Central memory CD4-positive, alpha-beta T cell (primary cell): ENCODE measurements around the gene PLB1.

Source experiments
- DNase-seq: peaks from one replicate; pipeline ENCODE4 v3.0.0; 2022

PLB1 gene

DNA sequence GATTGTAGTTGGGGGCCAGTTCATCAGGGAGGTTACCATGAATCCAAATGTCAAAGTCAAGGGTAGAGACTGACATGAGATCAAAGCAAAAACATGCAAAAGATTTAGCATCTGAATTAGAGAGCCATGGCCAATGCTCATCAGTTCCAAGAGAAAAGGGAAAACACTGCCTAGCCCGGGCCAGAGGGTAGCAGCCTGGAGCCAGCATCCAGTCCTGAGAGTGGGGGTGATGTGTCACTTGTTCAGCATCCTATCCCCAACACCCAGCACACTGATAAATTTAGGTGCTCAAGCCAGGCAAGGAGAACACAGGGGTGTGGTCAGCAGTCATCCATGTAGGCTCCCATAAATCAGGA is 178.8 kb downstream of the PLB1 start:
- DNase-seq, result no peak

DNA sequence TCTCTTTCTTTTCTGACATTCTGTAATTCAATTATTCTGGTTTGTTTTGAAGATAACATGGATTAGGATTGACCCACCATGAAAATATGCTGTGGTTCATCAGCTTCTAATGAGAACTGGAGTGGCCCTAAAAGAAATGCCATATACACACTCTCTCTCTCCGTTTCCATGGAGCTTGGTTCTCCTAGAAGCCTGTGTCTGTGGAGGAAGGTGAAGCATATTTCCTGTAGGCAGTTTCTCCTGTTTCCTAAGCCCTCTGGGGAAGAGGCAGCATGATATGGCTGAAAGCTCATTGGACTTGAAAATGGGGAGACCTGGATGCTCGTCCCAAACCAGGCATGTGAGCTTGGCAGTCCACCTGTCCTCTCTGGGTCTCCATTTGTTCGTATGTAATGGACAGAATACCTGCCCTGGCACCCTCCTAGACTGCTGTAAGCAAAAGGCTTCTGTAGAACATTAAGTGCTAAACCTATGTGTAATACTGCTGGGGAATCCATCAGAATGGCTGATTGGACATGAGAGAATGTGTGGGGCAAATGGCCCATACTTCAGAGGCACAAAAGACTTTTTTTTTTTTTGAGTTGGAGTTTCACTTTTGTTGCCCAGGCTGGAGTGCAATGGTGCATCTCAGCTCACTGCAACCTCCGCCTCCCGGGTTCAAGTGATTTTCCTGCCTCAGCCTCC is 180.4 kb downstream of the PLB1 start:
- no peak for DNase-seq

DNA sequence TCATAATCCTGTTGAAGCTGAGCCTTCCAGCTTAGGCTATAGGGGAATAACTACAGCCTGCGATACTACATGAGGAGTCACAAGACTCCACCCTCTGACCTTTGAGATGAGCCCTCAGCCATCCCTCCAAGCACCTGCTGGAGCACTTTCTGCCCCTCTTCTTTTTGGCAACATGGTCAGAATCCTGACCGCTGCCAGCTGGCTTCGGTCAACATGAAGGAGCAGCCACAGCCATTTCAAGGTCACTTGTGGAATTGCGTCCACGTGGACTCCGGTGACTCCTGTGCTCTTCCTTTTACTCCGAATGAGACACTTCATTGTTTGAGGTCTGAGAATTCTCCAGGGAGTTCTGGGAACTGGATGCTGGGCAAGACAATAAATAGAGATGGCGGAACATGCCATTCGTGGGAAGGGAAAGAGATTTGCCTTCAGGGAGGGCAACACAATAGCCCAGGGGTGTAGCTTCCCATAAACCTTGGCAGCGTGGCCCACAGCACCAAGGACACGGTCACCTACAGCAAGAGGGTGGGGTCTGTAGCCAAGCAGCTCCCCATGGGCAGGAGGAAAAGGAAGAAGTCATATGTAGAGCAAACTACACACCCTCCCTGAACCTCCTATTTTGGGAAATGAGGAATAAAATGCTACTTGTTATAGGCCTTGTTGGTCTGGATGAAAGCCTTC is 182.5 kb downstream of the PLB1 start:
- no peak for DNase-seq

DNA sequence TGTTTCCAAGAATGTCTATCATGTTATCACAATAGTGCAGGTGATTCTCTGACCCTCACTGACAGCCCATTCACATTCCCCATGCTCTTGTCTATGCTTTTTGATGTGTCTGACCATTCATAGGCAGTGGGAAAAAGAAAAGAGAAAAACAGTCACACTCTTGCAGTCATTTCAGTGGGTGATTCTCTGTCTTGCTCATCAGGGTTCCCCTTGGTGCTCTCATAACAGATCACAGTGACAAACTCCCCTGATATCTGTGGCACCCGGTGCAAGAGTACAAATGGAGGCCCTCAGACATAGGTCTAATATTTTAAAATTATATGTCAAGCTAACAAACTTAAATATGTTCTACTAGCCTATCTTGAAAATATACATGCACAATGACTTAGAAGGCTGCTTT is 183.1 kb downstream of the PLB1 start:
- DNase-seq, result no peak

DNA sequence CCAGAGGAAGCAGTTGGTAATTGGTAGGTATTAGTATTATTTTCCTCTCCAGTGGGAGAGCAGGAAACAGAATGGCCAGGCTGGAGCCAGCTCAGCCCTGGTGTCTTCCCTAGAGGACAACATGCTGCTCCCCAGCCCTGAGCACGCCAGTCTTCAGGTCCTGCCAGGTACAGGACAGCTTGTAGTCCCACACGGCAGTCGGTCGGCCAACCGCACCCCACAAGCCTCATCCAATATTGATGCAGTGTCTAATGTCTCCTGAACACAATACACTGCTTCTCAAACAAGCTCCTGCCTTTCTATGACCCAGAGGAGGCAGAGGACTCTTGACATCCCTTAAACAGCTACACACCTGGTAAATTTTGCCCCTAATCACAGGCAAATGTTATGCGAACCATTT is 184.8 kb downstream of the PLB1 start:
- DNase-seq, result no peak

DNA sequence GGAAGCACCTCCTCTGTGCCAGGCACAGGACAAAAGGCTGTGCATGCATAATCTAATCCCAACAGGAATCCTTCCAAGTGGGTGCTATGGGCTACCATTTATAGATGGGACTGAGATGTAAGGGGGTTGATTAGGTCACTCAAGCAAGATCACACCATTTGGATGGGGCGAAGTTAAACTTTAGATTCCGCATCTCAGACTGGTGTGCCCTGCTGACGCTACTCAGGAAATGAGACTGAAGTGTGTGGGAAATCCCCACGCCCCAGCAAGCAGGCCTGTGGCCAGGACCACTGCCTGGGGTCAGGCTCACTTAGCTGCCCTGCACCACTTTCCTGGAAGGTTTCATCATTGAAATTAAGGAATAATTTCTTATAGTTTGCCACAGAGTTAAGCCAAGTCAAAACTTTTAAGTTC is 185.3 kb downstream of the PLB1 start:
- peak; percentile 54 for DNase-seq

DNA sequence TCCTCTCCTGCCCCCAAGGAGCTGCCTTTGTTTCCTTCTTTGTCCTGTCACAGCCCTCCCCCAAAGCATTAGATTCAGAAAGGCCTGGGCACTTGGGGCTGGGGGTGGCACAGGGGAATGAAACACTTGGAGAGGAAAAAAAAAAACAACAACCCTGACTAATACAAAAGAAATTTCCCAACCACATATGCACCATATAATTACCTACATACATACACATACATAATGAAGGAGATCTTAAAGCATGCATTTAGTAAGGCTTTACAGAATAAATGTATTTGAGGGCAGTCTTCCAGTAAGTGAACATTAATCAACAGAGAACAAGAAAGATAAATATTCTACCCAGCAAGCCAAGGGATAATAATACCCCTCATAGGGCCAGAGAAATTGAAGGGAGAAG is 185.7 kb downstream of the PLB1 start:
- no peak for DNase-seq

DNA sequence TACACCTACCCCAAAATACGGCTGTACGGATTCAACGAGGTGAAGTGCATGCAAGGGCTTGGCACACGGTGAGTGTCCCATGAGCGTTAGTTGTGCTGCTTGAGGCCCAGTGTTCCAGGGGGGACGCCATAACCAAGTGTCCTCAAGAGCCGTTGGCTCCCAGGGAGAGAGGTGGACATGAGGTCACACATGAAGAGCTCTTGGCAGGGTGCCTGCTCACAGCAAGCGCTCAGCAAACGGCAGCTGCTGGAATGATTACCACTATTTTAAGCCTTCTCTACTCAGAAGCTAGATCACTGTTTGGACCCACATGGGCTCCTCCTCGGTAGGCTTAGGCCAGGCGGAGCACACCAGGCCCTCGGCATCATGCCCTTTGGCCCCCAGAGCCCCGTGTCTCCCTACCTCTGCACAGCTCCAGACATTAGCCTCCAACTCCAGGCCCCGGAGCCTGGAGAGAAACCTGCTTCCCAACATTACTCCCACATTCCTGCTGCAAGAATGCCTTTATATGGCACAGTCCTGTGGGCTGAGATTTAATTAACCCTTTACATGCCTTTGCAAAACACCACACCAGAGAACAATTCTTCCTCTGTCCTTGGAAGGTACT is 187.3 kb downstream of the PLB1 start:
- DNase-seq, result no peak

DNA sequence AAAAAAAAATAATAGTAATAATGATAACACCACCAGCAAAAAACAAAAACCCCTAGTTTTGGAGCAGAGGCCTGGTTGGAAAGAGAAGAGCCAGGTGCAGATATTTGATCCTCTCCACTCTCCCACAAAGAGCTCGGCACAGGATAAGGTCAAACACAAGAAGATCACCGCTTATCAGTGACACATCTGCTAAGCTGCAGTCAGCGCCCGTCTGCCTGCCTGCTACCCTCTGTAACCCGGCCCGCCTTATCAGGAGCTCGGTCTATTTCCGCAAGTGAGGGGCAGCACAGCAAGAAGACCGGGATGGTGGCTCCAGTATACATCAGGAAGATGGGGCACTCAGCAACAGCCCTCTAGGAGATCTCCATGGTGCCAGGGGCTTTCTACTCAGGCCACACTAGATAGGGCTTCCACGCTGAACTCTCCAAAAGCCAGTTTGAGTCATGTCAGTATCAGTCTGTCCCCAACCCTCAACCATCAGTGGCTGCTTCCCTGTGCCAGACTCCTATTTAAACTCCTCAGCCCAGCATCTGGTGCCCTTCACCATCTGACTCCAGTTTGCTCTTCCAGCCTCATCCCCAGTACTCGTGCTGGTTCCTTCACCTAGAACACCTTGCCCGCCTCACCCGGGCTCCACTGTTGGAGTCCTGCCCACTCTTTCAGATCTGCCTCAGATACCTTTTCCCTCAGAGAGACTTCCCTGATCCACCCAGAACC is 188.4 kb downstream of the PLB1 start:
- no peak for DNase-seq

DNA sequence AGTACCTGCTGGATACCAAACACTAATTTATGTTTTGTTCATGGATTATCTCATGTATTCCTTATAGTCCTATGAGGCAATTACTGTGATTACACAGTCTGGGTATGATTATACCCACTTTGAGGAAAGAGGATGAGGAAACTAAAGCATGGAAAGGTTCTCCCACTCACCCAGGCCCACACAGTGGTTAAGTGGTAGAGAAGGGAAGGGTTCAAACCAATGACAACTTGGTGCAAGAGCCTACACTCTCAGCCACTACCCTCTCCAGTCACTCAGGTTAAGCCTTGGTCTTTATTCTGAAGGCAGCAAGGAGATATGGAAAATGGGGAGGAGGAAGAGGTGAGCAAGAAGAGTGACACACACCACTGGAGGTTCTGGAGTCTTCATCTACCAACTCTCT is 191.3 kb downstream of the PLB1 start:
- no peak for DNase-seq

DNA sequence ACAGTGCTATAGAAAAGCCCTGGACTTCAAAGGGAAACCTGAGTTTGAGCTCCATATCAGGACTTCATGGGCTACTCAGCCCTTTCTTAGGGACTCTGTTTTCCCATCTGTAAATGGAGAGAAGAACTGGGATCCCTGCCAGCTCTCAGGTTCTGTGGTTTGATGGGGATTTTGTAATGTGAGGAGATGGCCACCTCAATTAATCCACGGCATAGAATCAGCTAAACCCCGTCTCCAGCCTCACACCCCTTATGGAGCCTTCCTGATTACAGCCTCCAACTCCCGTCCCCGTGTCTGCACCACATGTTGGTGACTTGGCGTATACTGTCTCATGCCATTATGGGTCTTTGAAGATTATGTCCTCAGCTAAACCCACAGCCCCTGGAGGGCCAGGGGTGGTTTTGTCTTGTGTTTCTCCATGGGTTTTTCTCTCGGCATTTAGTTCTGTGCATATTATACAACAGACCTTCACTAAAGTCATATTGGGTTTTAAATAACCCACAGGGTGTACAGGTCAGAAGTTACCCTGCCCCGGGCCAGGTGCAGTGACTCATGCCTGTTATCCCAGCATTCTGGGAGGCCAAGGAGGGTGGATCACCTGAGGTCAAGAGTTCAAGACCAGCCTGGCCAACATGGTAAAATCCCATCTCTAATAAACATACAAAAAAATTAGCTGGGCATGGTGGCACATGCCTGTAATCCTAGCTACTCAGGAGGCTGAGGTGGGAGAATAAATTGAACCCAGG is 192.0 kb downstream of the PLB1 start:
- DNase-seq, result no peak

DNA sequence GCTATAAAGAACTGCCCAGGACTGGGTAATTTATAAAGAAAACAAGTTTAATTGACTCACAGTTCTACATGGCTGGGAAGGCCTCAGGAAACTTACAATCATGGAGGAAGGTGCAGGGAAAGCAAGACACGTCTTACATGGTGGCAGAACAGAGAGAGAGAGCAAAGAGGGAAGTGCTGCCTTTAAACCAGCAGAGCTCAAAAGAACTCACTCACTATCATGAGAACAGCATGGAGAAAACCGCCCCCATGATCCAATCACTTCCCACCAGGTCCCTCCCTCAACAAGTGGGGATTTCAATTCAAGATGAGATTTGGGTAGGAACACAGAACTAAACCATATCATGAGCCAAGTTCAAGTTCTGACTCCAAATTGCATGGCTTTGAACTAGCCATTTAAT is 193.0 kb downstream of the PLB1 start:
- no peak for DNase-seq

DNA sequence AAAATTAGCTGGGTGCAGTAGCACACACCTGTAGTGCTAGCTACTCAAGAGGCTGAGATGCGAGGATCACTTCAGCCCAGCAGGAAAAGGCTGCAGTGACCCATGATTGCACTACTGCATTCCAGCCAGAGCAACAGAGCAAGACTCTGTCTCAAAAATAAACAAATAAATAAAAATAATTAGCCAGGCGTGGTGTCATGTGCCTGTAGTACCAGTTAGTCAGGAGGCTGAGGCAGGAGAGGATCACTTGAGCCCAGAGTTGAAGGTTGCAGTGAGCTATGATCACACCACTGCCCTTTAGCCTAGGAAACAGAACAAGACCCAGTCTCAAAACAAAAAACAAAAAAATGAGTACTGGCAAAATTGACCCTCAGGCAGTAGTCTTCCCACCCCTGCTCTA is 193.9 kb downstream of the PLB1 start:
- DNase-seq, result no peak

DNA sequence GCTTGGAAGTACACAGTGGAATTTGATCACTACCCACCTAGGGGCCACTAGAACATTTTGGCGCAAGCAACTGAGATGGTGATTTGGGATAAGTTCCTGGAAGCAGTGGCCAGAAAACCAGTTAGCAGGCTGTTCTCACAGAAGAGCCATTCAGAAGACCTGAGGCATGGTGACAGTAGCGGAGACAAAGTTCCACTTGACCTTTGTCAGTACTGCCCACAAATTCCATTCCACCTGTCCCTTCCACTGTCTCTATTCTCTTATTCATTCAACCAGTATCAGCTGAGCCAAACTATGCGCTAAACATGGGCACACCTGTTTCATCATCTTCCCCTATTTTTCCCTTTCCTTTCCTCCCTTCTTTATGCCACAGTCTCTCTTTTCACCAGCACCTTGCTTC is 196.6 kb downstream of the PLB1 start:
- no peak for DNase-seq

DNA sequence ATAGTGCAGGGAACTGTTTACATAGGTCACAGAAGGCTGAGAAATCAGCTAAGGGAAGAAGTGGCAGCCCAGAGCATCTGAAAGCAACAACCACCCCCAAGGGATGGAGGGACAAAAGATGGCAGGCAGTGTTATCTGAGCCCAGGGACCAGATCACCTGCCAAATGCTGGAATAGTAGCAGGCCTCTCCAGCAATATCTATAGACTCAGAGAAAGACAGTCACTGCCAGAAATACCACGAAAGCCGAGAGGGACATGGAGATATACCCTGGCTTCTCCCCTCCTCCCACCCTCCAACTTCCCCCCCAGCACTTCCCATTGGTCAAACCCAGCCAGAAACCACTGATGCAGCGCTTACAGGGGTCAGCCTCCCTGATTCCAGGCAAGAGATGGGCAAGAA is 197.4 kb downstream of the PLB1 start:
- no peak for DNase-seq
